ENCODE data around the gene WNT11.

DNA sequence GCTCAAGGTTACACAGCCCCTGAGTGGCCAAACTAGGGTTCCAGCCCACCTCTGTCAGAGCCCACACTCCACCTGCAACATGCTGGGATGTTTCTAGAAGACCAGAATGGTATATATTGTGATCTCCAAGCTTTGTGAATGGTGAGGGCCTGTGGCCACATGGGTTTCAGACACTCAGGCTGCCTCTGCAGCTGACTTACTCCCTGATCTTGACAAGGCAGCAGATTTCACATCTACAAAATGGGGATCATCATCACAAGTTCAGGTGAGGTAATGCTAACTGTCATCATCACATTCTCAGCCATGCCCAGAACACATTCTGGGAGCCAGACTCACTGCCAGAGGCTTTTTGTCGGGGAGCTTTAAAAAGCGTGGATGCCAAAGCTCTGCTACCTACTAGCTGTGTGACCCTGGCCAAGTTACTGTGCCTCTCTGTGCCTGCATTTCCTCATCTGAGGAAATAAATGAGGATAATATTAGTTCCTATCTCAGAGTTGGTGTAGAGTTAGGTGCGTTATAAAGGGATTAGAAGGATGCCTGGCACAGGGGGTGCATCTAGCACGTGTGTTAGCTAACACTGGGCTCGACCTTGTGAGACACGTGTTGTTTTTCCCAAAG, 24.9 kb upstream of the WNT11 start:
- TF ChIP-seq, protein P1, sequence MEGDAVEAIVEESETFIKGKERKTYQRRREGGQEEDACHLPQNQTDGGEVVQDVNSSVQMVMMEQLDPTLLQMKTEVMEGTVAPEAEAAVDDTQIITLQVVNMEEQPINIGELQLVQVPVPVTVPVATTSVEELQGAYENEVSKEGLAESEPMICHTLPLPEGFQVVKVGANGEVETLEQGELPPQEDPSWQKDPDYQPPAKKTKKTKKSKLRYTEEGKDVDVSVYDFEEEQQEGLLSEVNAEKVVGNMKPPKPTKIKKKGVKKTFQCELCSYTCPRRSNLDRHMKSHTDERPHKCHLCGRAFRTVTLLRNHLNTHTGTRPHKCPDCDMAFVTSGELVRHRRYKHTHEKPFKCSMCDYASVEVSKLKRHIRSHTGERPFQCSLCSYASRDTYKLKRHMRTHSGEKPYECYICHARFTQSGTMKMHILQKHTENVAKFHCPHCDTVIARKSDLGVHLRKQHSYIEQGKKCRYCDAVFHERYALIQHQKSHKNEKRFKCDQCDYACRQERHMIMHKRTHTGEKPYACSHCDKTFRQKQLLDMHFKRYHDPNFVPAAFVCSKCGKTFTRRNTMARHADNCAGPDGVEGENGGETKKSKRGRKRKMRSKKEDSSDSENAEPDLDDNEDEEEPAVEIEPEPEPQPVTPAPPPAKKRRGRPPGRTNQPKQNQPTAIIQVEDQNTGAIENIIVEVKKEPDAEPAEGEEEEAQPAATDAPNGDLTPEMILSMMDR (IDR thresholded peaks at IDR 0.05), result no peak
- no peak for TF ChIP-seq POLR2A (IDR thresholded peaks at IDR 0.05)
